Parathyroid adenoma (tissue), 2 donors: ENCODE measurements around the gene HRH2.

Source experiments
- H2AFZ ChIP-seq: fragments of 300-600 bp; sonication (generic); one replicate; pipeline ENCODE4 v1.7.0; 2017; ENCODE audit warnings: antibody characterized with exemption, mild to moderate bottlenecking
- H3K27ac ChIP-seq: fragments of 300-600 bp; sonication (generic); one replicate; pipeline ENCODE4 v1.7.0; 2017
- H3K27me3 ChIP-seq: fragments of 300-600 bp; sonication (generic); one replicate; pipeline ENCODE4 v1.7.0; 2017; ENCODE audit warnings: low read length; ENCODE audit not compliant: control insufficient read depth, insufficient read depth
- H3K36me3 ChIP-seq: fragments of 300-600 bp; sonication (generic); one replicate; pipeline ENCODE4 v1.7.0; 2017; ENCODE audit warnings: low read length; ENCODE audit not compliant: control insufficient read depth, insufficient read depth
- H3K4me1 ChIP-seq: fragments of 300-600 bp; sonication (generic); one replicate; pipeline ENCODE4 v1.7.0; 2017; ENCODE audit warnings: control low read depth
- H3K4me2 ChIP-seq: fragments of 300-600 bp; sonication (generic); one replicate; pipeline ENCODE4 v1.7.0; 2017; ENCODE audit warnings: low read length
- H3K4me3 ChIP-seq: fragments of 300-600 bp; sonication (generic); one replicate; pipeline ENCODE4 v1.7.0; 2017; ENCODE audit warnings: low read depth, low read length
- H3K79me2 ChIP-seq: fragments of 300-600 bp; sonication (generic); one replicate; pipeline ENCODE4 v1.7.0; 2017; ENCODE audit warnings: control low read depth
- H3K9ac ChIP-seq: fragments of 300-600 bp; sonication (generic); one replicate; pipeline ENCODE4 v1.7.0; 2017; ENCODE audit warnings: mild to moderate bottlenecking
- H3K9me3 ChIP-seq: fragments of 300-600 bp; sonication (generic); one replicate; pipeline ENCODE4 v1.7.0; 2017; ENCODE audit warnings: low read length; ENCODE audit not compliant: control insufficient read depth
- CTCF ChIP-seq: fragments of 300-600 bp; sonication (generic); IDR thresholded peaks from one replicate; pipeline ENCODE4 v1.7.0; 2017; ENCODE audit warnings: antibody characterized with exemption, mild to moderate bottlenecking
- donor health status: primary hyperparathyroidism.

Gene HRH2

GRCh38 chr5:175707751-175708375 is 50.0 kb downstream of the HRH2 start:
- no peaks in the 10 kb centered on the region for H3K9me3 ChIP-seq
- H3K4me2 ChIP-seq, result no peak overlapping the region
- H2AFZ ChIP-seq, result no peak overlapping the region
- H3K27ac ChIP-seq, result no peak overlapping the region
- no peaks in the 10 kb centered on the region for H3K36me3 ChIP-seq
- no peaks in the 10 kb centered on the region for H3K27me3 ChIP-seq
- no peak for TF ChIP-seq CTCF
- peaks cover 3% of the 10 kb centered on the region for H3K4me1 ChIP-seq
- H3K79me2 ChIP-seq, result no peaks in the 10 kb centered on the region
- no peak overlapping the region for H3K9ac ChIP-seq
- H3K4me3 ChIP-seq, result no peak overlapping the region

GRCh38 chr5:175709276-175709781 is 51.5 kb downstream of the HRH2 start:
- Histone ChIP-seq H3K27ac (no peak overlapping the region), H2AFZ (no peak overlapping the region), H3K36me3 (no peaks in the 10 kb centered on the region), H3K27me3 (no peaks in the 10 kb centered on the region), H3K79me2 (no peaks in the 10 kb centered on the region), H3K4me1 (peaks cover 3% of the 10 kb centered on the region), H3K9ac (no peak overlapping the region), H3K9me3 (no peaks in the 10 kb centered on the region), H3K4me3 (no peak overlapping the region), H3K4me2 (no peak overlapping the region)
- no peak for TF ChIP-seq CTCF

- Histone ChIP-seq H3K27me3 (no peaks in the 10 kb centered on the region), H3K9ac (no peak overlapping the region), H3K36me3 (no peaks in the 10 kb centered on the region), H3K27ac (no peak overlapping the region), H3K79me2 (no peaks in the 10 kb centered on the region), H3K4me2 (no peak overlapping the region), H2AFZ (no peak overlapping the region), H3K4me3 (no peak overlapping the region), H3K4me1 (peaks cover 3% of the 10 kb centered on the region), H3K9me3 (no peaks in the 10 kb centered on the region)
- TF ChIP-seq CTCF, result no peak
Observed at GRCh38 chr5:175710326-175710725, 52.5 kb downstream of the HRH2 start.

GRCh38 chr5:175711031-175711430 is 53.2 kb downstream of the HRH2 start:
- Histone ChIP-seq H2AFZ (no peak overlapping the region), H3K27ac (no peak overlapping the region), H3K4me1 (peaks cover 3% of the 10 kb centered on the region), H3K4me3 (no peak overlapping the region), H3K9ac (no peak overlapping the region), H3K27me3 (no peaks in the 10 kb centered on the region), H3K79me2 (no peaks in the 10 kb centered on the region), H3K4me2 (no peak overlapping the region), H3K36me3 (no peaks in the 10 kb centered on the region), H3K9me3 (no peaks in the 10 kb centered on the region)
- TF ChIP-seq CTCF, result no peak
